Measurements from ENCODE around the gene FAM236A. TPM values are rescaled to one million over a fixed set of nuclear protein-coding genes. Genes with fewer than 3 reads are reported as not detected.
"Not testable (repeated sequence)": the region's sequence is repeated elsewhere in the genome, so short reads cannot be mapped to it uniquely, and the experiment has no call there.

The FAM236A gene
- polyA plus RNA-seq (2011; rRNA removed) (not detected in 2 replicates), polyA minus RNA-seq (2011; rRNA and poly(A)+ RNA removed) (not detected in 2 replicates)

DNA sequence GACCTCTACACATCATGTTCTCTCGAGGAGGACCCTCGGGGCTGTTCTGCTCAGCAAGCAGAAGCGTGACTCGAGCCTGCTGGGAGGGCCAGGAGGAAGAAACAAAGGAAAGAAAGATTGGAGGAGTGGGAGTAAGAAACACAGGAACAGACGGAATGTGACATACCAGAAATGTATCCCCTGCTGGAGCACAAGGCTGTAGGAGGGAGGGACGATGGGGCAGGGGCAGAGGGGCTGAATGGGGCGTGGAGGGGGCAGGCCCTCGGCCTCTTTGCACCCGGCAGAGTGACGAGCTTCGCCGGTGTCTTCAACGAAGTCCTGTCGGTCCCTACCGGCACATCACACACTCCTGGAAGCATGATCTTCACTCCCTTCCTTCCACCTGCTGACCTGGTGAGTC lies at the start of gene FAM236A:
TSS of gene FAM236A (plus strand) at position 301 of the 400 bp plus-strand sequence. CDS start at position 358, 57 bp downstream.
- POLR2A ChIA-PET; H3K4me3 ChIP-seq (ENCODE audit: low read depth, low read length); DNase-seq (ENCODE audit: low read depth, low spot score); H3K9me3 ChIP-seq (ENCODE audit: control insufficient read depth, insufficient read depth, low read length); H3K27me3 ChIP-seq (ENCODE audit: control insufficient read depth, insufficient read depth, low read length); H3K27ac ChIP-seq (ENCODE audit: low read depth, low read length); CTCF ChIA-PET: not testable (repeated sequence)

DNA sequence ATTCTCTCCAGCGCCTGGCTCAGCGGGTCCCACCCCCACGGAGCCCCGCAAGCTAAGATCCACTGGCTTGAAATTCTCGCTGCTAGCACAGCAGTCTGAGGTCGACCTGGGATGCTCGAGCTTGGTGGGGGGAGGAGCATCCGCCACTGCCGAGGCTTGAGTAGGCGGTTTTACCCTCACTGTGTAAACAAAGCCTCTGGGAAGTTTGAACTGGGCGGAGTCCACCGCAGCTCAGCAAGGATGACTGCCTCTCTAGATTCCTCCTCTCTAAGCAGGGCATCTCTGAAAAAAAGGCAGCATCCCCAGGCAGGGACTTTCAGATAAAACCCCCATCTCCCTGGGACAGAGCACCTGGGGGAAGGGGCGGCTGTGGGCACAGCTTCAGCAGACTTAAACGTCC lies 48.3 kb upstream of the FAM236A start:
- H3K9me3 ChIP-seq (ENCODE audit: control insufficient read depth, insufficient read depth, low read length); H3K27ac ChIP-seq (ENCODE audit: low read depth, low read length); CTCF ChIA-PET; DNase-seq (ENCODE audit: low read depth, low spot score); H3K27me3 ChIP-seq (ENCODE audit: control insufficient read depth, insufficient read depth, low read length); H3K4me3 ChIP-seq (ENCODE audit: low read depth, low read length); POLR2A ChIA-PET: not testable (repeated sequence)

DNA sequence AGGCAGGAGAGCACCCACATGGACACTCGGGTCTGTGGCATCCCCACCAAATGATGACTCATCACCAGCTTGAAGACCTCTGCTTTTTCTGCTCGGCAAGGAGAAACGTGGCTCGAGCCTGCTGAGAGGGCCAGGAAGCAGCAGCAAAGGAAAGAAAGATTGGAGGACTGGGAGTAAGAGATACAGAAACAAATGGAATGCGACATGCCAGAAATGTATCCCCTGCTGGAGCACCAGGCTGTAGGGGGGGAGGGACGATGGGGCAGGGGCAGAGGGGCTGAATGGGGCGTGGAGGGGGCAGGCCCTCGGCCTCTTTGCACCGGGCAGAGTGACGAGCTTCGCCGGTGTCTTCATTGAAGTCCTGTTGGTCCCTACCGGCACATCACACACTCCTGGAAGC lies 25.7 kb upstream of the FAM236A start, which contains the start of gene FAM236C:
TSS of gene FAM236C (plus strand) at position 301 of the 400 bp plus-strand sequence. CDS start 100 bp downstream, outside the sequence.
- H3K4me3 ChIP-seq (ENCODE audit: low read depth, low read length); DNase-seq (ENCODE audit: low read depth, low spot score); POLR2A ChIA-PET; H3K27me3 ChIP-seq (ENCODE audit: control insufficient read depth, insufficient read depth, low read length); CTCF ChIA-PET; H3K27ac ChIP-seq (ENCODE audit: low read depth, low read length); H3K9me3 ChIP-seq (ENCODE audit: control insufficient read depth, insufficient read depth, low read length): not testable (repeated sequence)

DNA sequence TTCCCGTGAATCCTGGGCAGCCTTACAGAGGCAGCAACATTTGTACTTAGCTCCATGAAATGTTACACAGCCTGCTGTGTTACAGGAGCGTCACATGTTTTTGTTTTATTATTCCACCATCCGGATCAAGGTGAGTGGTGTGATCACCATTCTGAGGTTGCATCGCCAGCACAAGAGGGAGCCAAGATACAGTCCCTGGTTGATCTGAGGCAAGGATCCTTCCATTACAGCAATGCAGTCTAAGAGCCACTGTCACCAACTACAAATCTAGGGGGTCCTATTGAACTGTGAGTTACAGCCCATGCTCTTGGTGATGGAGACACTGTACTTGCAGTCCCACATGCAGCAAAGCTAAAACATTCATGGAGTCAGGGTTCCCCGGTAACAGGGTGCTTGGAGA lies 21.9 kb upstream of the FAM236A start:
- H3K27ac ChIP-seq (ENCODE audit: low read depth, low read length); DNase-seq (ENCODE audit: low read depth, low spot score); H3K27me3 ChIP-seq (ENCODE audit: control insufficient read depth, insufficient read depth, low read length); H3K4me3 ChIP-seq (ENCODE audit: low read depth, low read length); POLR2A ChIA-PET; H3K9me3 ChIP-seq (ENCODE audit: control insufficient read depth, insufficient read depth, low read length); CTCF ChIA-PET: not testable (repeated sequence)

DNA sequence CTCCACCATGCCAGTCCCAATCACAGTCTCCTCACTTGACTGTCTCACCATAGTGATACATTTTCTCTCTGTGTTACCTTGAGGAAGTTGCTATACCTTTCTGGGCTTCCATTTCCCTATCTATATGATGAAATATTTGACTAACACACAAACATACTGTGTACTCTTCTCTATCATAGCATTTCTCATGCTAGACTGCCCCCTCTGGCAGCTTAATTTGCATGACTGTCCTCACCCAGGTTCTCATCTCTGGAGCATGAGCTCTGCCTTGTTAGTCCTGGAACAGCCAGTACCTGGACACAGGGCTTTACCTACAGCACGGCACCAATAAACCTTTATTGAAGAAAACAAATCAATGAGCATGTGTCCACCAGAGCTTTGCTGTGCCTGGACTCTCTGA lies 5.7 kb upstream of the FAM236A start:
- H3K27me3 ChIP-seq (ENCODE audit: control insufficient read depth, insufficient read depth, low read length); H3K9me3 ChIP-seq (ENCODE audit: control insufficient read depth, insufficient read depth, low read length); H3K4me3 ChIP-seq (ENCODE audit: low read depth, low read length); DNase-seq (ENCODE audit: low read depth, low spot score); H3K27ac ChIP-seq (ENCODE audit: low read depth, low read length); CTCF ChIA-PET; POLR2A ChIA-PET: not testable (repeated sequence)

DNA sequence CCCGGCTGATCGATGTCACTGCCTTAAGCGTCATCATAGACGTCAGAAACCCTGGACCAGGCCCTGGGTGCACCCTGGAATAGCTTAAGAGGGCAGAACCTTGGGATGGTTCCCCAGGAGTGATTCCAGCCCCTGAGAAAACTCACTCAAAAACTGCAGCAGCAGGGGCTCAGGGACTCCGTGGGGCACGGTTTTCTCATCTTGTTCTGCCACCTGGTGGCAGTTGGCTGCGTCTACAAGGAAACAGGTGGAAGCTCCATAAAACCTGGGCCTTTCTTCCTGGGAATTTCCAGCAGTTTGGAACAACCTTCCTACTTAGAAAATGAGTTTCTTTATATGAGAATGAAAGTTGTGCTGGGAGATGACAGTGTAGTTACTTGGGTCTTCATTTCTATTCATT lies 1.6 kb upstream of the FAM236A start:
- DNase-seq (ENCODE audit: low read depth, low spot score); H3K27ac ChIP-seq (ENCODE audit: low read depth, low read length); H3K27me3 ChIP-seq (ENCODE audit: control insufficient read depth, insufficient read depth, low read length); H3K9me3 ChIP-seq (ENCODE audit: control insufficient read depth, insufficient read depth, low read length); CTCF ChIA-PET; POLR2A ChIA-PET; H3K4me3 ChIP-seq (ENCODE audit: low read depth, low read length): not testable (repeated sequence)

DNA sequence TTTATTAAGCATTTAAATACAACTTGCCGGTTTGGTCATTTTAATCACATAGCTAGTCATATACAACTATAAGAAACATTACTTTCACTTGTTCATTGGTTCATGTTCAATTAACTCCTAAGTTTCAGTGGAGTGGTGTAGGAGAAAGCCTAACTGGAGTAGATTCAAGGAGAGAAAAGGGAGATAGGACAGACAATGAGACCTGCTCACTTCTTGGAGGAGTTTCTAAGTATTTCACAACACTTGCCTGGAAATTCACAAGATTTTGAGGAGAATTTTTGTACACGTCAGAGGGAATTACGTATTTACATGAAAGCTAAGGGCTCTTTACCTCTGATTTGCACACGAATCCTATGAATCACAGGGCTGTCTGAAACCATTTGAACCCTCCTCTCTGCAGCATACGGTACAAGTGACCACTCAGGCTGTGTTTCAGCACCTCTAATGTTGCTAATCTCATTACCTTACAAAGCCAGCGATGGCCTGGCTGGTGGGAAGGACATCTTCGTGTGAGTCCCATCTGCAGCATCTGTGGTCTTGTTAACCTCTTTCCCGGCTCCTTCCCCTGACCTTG lies 1.0 kb upstream of the FAM236A start:
- H3K27ac ChIP-seq (ENCODE audit: low read depth, low read length); POLR2A ChIA-PET; CTCF ChIA-PET: not testable (repeated sequence)

DNA sequence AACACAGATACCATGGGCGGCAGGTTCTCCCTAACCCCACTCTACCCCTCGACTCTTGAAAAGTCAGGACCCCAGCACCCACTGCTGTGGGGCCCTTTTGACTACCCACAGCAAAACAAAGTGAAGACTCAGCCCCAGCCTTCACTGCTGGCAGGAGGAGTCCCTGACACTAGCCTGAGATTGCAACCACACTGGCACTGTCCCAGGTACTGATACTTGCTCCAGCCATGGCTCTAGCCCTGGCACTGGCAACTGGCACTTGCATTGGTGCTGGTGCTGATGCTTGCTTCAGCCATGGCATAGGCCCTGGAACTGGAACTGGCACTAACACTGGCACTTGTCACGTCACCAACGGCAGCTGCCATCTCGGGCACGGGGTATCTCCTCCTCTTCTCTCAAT lies 4.3 kb downstream of the FAM236A start:
- H3K9me3 ChIP-seq (ENCODE audit: control insufficient read depth, insufficient read depth, low read length); CTCF ChIA-PET; H3K4me3 ChIP-seq (ENCODE audit: low read depth, low read length); H3K27ac ChIP-seq (ENCODE audit: low read depth, low read length); POLR2A ChIA-PET; DNase-seq (ENCODE audit: low read depth, low spot score); H3K27me3 ChIP-seq (ENCODE audit: control insufficient read depth, insufficient read depth, low read length): not testable (repeated sequence)

More for the DNA sequence above, 1.0 kb upstream of the FAM236A start:
- not testable (repeated sequence) for DNase-seq (ENCODE audit: low read depth, low spot score); H3K9me3 ChIP-seq (ENCODE audit: control insufficient read depth, insufficient read depth, low read length); H3K4me3 ChIP-seq (ENCODE audit: low read depth, low read length); H3K27me3 ChIP-seq (ENCODE audit: control insufficient read depth, insufficient read depth, low read length)

DNA sequence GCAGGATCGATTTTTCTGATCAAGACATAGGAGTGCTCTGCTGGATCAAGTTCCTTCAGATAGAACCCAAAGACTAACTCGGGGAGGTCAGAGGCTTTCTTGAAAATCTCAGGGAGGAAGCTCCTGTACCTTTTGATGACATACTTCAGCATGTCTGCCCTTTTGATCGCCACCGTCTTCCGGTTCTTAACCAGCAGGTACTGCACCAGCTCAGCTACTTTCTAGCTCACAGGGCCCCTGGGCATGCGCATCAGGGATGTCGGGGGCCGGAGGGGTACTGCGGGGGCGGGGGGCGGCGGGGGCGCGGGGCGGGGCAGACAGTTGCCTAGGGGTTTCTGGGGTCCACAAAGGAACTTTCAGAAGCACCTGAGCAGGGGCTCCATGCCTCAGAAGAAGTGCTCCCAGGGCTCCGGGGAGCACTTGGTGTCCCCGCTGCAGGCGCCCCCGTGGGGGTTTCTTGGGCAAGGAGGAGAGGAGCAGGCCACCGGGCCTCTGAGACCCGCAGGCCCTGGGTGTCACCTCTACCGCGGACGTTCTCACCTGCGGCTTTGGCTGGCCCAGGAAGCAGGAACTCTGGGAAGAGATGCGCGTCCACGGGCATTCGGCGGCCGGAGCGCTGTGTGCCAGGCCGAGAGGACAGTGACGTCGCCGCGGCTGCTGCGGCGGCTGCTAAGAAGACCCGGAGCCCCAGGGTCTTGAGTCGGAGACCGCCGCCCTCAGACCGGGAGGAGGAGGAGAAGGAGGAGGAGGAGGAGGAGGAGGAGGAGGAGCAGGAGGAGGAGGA lies 5.2 kb downstream of the FAM236A start:
- H3K4me3 ChIP-seq (ENCODE audit: low read depth, low read length); H3K27me3 ChIP-seq (ENCODE audit: control insufficient read depth, insufficient read depth, low read length); POLR2A ChIA-PET; H3K27ac ChIP-seq (ENCODE audit: low read depth, low read length); DNase-seq (ENCODE audit: low read depth, low spot score); H3K9me3 ChIP-seq (ENCODE audit: control insufficient read depth, insufficient read depth, low read length); CTCF ChIA-PET: not testable (repeated sequence)

DNA sequence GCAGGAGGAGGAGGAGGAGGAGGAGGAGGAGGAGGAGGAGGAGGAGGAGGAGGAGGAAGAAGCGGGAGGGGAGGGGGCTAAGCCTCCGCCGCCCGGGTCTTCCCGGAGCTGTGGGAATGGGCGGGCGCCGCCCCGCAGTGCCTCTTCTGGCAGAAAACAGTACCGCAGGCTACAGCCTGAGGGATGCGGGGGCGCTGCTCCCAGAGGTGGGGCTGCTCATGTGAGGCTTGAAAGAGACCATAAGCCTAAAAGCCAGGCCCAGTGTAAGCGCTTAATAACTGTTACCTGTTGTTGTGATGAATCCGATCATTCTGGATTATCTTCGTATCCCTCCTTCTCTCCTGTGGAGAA lies 5.8 kb downstream of the FAM236A start, which contains the start of gene DMRTC1:
TSS of gene DMRTC1 (minus strand) at position 19 of the 351 bp plus-strand sequence. CDS start 68,143 bp downstream, outside the sequence.
- H3K4me3 ChIP-seq (ENCODE audit: low read depth, low read length); H3K9me3 ChIP-seq (ENCODE audit: control insufficient read depth, insufficient read depth, low read length); DNase-seq (ENCODE audit: low read depth, low spot score); POLR2A ChIA-PET; H3K27me3 ChIP-seq (ENCODE audit: control insufficient read depth, insufficient read depth, low read length); CTCF ChIA-PET; H3K27ac ChIP-seq (ENCODE audit: low read depth, low read length): not testable (repeated sequence)

DNA sequence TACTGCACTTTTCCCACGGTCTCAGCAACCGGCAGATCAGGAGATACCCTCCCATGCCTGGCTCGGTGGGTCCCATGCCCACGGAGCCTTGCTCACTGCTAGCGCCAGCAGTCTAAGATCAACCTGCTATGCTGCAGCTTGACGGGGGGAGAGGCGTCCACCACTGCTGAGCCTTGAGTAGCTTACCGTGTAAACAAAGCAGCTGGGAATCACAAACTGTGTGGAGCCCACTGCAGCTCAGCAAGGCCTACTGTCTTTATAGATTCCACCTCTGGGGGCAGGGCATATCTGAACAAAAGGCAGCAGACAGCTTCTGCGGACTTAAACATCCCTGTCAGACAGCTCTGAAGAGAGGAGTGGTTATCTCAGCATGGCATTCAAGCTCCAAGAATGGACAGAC lies 22.0 kb downstream of the FAM236A start:
- DNase-seq (ENCODE audit: low read depth, low spot score); H3K27me3 ChIP-seq (ENCODE audit: control insufficient read depth, insufficient read depth, low read length); H3K27ac ChIP-seq (ENCODE audit: low read depth, low read length); CTCF ChIA-PET; H3K9me3 ChIP-seq (ENCODE audit: control insufficient read depth, insufficient read depth, low read length); POLR2A ChIA-PET; H3K4me3 ChIP-seq (ENCODE audit: low read depth, low read length): not testable (repeated sequence)

DNA sequence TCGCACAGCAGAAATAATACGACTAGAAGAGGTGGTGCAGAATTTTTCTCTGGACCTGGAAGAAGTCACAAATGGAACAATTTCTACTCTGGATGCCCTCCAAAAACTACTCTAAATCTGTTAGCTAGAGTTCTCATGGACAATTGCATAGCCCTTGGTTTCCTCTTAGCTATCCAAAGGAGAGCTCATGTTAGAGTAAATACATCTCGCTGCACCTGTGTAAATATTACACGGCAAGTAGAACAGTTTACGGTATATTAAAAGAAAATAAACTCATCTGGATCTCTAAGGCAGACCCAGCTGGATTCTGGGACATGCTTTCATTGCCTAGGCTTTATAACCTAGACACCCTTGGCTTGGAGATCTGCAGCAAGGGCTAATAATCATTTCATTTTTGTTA lies 33.9 kb downstream of the FAM236A start:
- H3K4me3 ChIP-seq (ENCODE audit: low read depth, low read length); POLR2A ChIA-PET; H3K27me3 ChIP-seq (ENCODE audit: control insufficient read depth, insufficient read depth, low read length); H3K27ac ChIP-seq (ENCODE audit: low read depth, low read length); CTCF ChIA-PET; DNase-seq (ENCODE audit: low read depth, low spot score); H3K9me3 ChIP-seq (ENCODE audit: control insufficient read depth, insufficient read depth, low read length): not testable (repeated sequence)

All from AG04450 (cell line).